Hepatocyte (in vitro differentiated cells): ENCODE results near the gene TBC1D8. TPM values are rescaled to one million over a fixed set of nuclear protein-coding genes. Genes with fewer than 3 reads are reported as not detected.

Experiments
- DNase-seq: peaks from one replicate; pipeline ENCODE4 v3.0.0-alpha.2; 2016; ENCODE audit warnings: low spot score
- H2AFZ ChIP-seq: fragments of 200-600 bp; sonication (generic); 2 replicates; pipeline ENCODE4 v1.6.0; 2016; ENCODE audit warnings: antibody characterized with exemption, mild to moderate bottlenecking
- H3K27ac ChIP-seq: fragments of 200-600 bp; sonication (generic); 2 replicates; pipeline ENCODE4 v1.5.1; 2016; ENCODE audit warnings: mild to moderate bottlenecking
- H3K27me3 ChIP-seq: fragments of 200-600 bp; sonication (generic); 2 replicates; pipeline ENCODE4 v1.6.1; 2016
- H3K36me3 ChIP-seq: fragments of 200-600 bp; sonication (generic); replicated peaks from 2 replicates; pipeline ENCODE4 v1.5.1; 2016; ENCODE audit warnings: low read depth; ENCODE audit not compliant: insufficient read depth
- H3K4me1 ChIP-seq: fragments of 200-600 bp; sonication (generic); 2 replicates; pipeline ENCODE4 v1.5.1; 2016; ENCODE audit warnings: mild to moderate bottlenecking, moderate library complexity; ENCODE audit not compliant: insufficient read depth
- H3K4me2 ChIP-seq: fragments of 200-600 bp; sonication (generic); 2 replicates; pipeline ENCODE4 v1.6.0; 2016
- H3K4me3 ChIP-seq: fragments of 200-600 bp; sonication (generic); 2 replicates; pipeline ENCODE4 v1.5.1; 2016; ENCODE audit warnings: mild to moderate bottlenecking
- H3K79me2 ChIP-seq: fragments of 200-600 bp; sonication (generic); 2 replicates; pipeline ENCODE4 v1.6.0; 2017; ENCODE audit warnings: mild to moderate bottlenecking
- H3K9me2 ChIP-seq: fragments of 200-600 bp; sonication (generic); replicated peaks from 2 replicates; pipeline ENCODE4 v1.6.0; 2017; ENCODE audit warnings: mild to moderate bottlenecking; ENCODE audit not compliant: insufficient read depth
- H3K9me3 ChIP-seq: fragments of 200-600 bp; sonication (generic); 2 replicates; pipeline ENCODE4 v1.5.1; 2016; ENCODE audit warnings: low read depth, mild to moderate bottlenecking
- H4K20me1 ChIP-seq: fragments of 200-600 bp; sonication (generic); 2 replicates; pipeline ENCODE4 v1.6.0; 2016; ENCODE audit warnings: mild to moderate bottlenecking; ENCODE audit not compliant: insufficient read depth, poor library complexity, severe bottlenecking
- EZH2 ChIP-seq: fragments of 200-600 bp; sonication (generic); IDR thresholded peaks from 2 replicates; pipeline ENCODE4 v1.6.1; 2016; ENCODE audit warnings: antibody characterized with exemption, mild to moderate bottlenecking, borderline replicate concordance
- EZH2phosphoT487 ChIP-seq: fragments of 200-600 bp; sonication (generic); IDR thresholded peaks from one replicate; pipeline ENCODE4 v1.6.1; 2018; ENCODE audit warnings: antibody characterized with exemption, mild to moderate bottlenecking, low read depth, moderate library complexity; ENCODE audit not compliant: unreplicated experiment, severe bottlenecking
- WGBS: methylation state at CpG from one replicate; pipeline ENCODE4 v1.1.6; 2016; ENCODE audit warnings: low lambda C conversion rate; ENCODE audit errors: missing lambda C conversion rate; 5-methylcytosine and 5-hydroxymethylcytosine counted together
- polyA plus RNA-seq: library from polyadenylated mRNA; unstranded; fragments of >200 nt; fragmentation: Nextera tagmentation; extraction: Ambion mirVana; gene quantifications from 2 replicates; pipeline ENCODE4 v1.2.1, GENCODE V29; 2016
- total RNA-seq: library from RNA; depleted of rRNA; stranded (reverse); fragments of >200 nt; gene quantifications from 2 replicates; pipeline ENCODE4 v1.2.3, GENCODE V29; 2014
- TF ChIP-seq, protein P1 (sequence below): fragments of 200-600 bp; sonication (generic); IDR thresholded peaks from 2 replicates; pipeline ENCODE4 v1.5.1; 2016; ENCODE audit warnings: antibody characterized with exemption, mild to moderate bottlenecking; ENCODE audit not compliant: poor library complexity

TBC1D8 gene
- total and polyA plus RNA-seq, 2 experiments from 2014 or later = 10.1 to 15.8 TPM

GRCh38 chr2:101115664-101116063 lies 35.5 kb downstream of the TBC1D8 start:
- H4K20me1 ChIP-seq = no peaks in the 10 kb centered on the region
- no peak overlapping the region for H3K4me2 ChIP-seq
- H3K9me3 ChIP-seq = no peaks in the 10 kb centered on the region
- H3K36me3 ChIP-seq = no peaks in the 10 kb centered on the region
- 95% methylated on average over 4 of the region's 4 CpGs for WGBS
- H3K79me2 ChIP-seq = peaks cover 53% of the 10 kb centered on the region
- H3K4me3 ChIP-seq = no peak overlapping the region
- H2AFZ ChIP-seq = no peak overlapping the region
- TF ChIP-seq EZH2 = no peak
- TF ChIP-seq, protein P1, sequence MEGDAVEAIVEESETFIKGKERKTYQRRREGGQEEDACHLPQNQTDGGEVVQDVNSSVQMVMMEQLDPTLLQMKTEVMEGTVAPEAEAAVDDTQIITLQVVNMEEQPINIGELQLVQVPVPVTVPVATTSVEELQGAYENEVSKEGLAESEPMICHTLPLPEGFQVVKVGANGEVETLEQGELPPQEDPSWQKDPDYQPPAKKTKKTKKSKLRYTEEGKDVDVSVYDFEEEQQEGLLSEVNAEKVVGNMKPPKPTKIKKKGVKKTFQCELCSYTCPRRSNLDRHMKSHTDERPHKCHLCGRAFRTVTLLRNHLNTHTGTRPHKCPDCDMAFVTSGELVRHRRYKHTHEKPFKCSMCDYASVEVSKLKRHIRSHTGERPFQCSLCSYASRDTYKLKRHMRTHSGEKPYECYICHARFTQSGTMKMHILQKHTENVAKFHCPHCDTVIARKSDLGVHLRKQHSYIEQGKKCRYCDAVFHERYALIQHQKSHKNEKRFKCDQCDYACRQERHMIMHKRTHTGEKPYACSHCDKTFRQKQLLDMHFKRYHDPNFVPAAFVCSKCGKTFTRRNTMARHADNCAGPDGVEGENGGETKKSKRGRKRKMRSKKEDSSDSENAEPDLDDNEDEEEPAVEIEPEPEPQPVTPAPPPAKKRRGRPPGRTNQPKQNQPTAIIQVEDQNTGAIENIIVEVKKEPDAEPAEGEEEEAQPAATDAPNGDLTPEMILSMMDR = no peak
- no peak for TF ChIP-seq EZH2phosphoT487
- no peak for DNase-seq
- H3K27ac ChIP-seq = no peak overlapping the region
- peaks cover 30% of the 10 kb centered on the region for H3K4me1 ChIP-seq
- H3K9me2 ChIP-seq = no peaks in the 10 kb centered on the region
- no peaks in the 10 kb centered on the region for H3K27me3 ChIP-seq

GRCh38 chr2:101114815-101115214 lies 36.4 kb downstream of the TBC1D8 start:
- Histone ChIP-seq H3K4me1 (peaks cover 26% of the 10 kb centered on the region), H3K4me3 (no peak overlapping the region), H3K27ac (no peak overlapping the region), H2AFZ (no peak overlapping the region), H4K20me1 (no peaks in the 10 kb centered on the region), H3K79me2 (peaks cover 56% of the 10 kb centered on the region), H3K27me3 (no peaks in the 10 kb centered on the region), H3K9me2 (no peaks in the 10 kb centered on the region), H3K36me3 (no peaks in the 10 kb centered on the region), H3K4me2 (peak overlapping the region; percentile 68), H3K9me3 (no peaks in the 10 kb centered on the region)
- TF ChIP-seq EZH2 = no peak
- TF ChIP-seq EZH2phosphoT487 = no peak
- TF ChIP-seq, protein P1 = no peak
- WGBS = 80% methylated on average over 6 of the region's 6 CpGs
- no peak for DNase-seq

DNA sequence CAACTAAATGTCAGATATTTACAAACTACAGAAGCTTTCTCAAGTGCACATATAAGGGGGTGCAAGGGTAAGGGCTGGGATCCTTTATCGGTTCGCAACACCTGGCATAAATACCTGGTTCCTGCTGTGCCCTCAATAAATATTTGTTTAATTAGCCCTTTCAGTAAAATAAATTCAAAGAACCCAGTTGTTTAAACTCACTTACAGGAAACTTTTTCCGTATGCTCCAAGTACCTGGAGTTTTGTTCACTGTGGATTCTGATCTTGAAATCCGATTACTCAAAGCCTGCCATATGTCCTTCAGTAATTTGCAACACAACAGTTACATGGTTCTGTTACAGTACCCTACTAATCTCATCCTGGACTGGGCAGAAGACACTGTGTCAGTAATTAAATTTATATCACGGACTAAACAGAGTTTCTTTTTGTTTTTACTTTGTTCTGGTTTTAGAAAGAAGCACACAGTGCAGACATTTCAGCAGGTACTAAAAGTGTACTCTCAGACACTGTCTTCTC lies 36.9 kb downstream of the TBC1D8 start:
- H3K79me2 ChIP-seq = peaks cover 60% of the 10 kb centered on the region
- H3K27me3 ChIP-seq = no peaks in the 10 kb centered on the region
- no peaks in the 10 kb centered on the region for H3K9me3 ChIP-seq
- no peak for DNase-seq
- no peak overlapping the region for H3K4me3 ChIP-seq
- peak overlapping the region; percentile 75 for H3K27ac ChIP-seq
- peak overlapping the region; percentile 68 for H3K4me2 ChIP-seq
- no peaks in the 10 kb centered on the region for H4K20me1 ChIP-seq
- 47% methylated on average over 5 of the region's 5 CpGs for WGBS
- no peaks in the 10 kb centered on the region for H3K36me3 ChIP-seq
- peaks cover 31% of the 10 kb centered on the region for H3K4me1 ChIP-seq
- TF ChIP-seq EZH2phosphoT487 (no peak), EZH2 (no peak)
- TF ChIP-seq, protein P1 = no peak
- no peaks in the 10 kb centered on the region for H3K9me2 ChIP-seq
- no peak overlapping the region for H2AFZ ChIP-seq
